Activated CD8-positive, alpha-beta memory T cell treated with anti-CD3 and anti-CD28 coated beads, Interleukin-2, amount 10 ng/mL, durations not matched to agents 7 days and 5 days (primary cell): ENCODE results near the gene RTCA. TPM values are rescaled to one million over a fixed set of nuclear protein-coding genes. Genes with fewer than 3 reads are reported as not detected.
"Not testable (repeated sequence)": the region's sequence is repeated elsewhere in the genome, so short reads cannot be mapped to it uniquely, and the experiment has no call there.

Experiments used
- ATAC-seq: fragments of 150-1000 bp; cut with Tn5 transposase; one replicate; pipeline ENCODE4 v1.10.0; 2021; ENCODE audit warnings: moderate library complexity
- CTCF ChIA-PET: fragments of 350-600 bp; sonication (Branson Sonifier 250); formaldehyde crosslinking; loops from one replicate; lab custom pipeline; 2021; ENCODE audit warnings: antibody characterized with exemption; lab: Charles Lee
- DNase-seq: peaks from one replicate; pipeline ENCODE4 v3.0.0-alpha.2; 2020
- H3K27ac Mint-ChIP-seq: one replicate; pipeline ENCODE4 v1.8.0; 2021; ENCODE audit warnings: mild to moderate bottlenecking, mixed read lengths
- H3K27me3 Mint-ChIP-seq: one replicate; pipeline ENCODE4 v1.8.0; 2021; ENCODE audit warnings: mixed read lengths
- H3K36me3 Mint-ChIP-seq: one replicate; pipeline ENCODE4 v1.8.0; 2021; ENCODE audit warnings: mild to moderate bottlenecking, mixed read lengths
- H3K4me1 Mint-ChIP-seq: one replicate; pipeline ENCODE4 v1.8.0; 2021; ENCODE audit warnings: mixed read lengths
- H3K4me3 Mint-ChIP-seq: one replicate; pipeline ENCODE4 v1.8.0; 2021; ENCODE audit warnings: mild to moderate bottlenecking, moderate library complexity, mixed read lengths
- H3K9me3 Mint-ChIP-seq: one replicate; pipeline ENCODE4 v1.8.0; 2022; ENCODE audit warnings: low read depth, mixed read lengths
- total RNA-seq, 2 experiments: library from RNA; stranded (reverse); gene quantifications; one replicate each; pipeline ENCODE4 v1.2.3, GENCODE V29; 2021

RTCA gene
- total RNA-seq, 2 experiments from 2014 or later: 67.4 to 67.9 TPM

DNA sequence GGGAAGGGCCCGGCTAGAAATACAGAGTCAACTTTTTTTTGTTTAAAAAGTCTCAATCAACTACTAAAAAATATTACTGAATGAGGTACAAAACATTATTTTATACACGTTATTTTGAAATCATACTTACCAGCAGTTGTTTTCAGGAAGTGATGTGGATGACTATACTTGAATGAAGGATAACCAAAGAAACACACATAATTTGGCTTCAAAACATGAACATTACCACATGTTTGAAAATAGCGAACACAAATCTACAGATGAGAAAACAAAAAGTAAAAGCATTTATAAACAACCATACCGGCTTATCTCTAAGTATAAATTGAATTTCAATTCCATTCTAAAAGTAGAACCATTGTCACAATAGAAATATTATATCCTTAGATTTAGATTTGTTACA, 25.4 kb upstream of the RTCA start:
- DNase-seq (no peak), ATAC-seq (no peak)
- peaks cover 3% of the 10 kb centered on the region for H3K4me1 Mint-ChIP-seq
- peaks cover 25% of the 10 kb centered on the region for H3K36me3 Mint-ChIP-seq
- H3K27me3 Mint-ChIP-seq: no peaks in the 10 kb centered on the region
- H3K9me3 Mint-ChIP-seq: no peaks in the 10 kb centered on the region
- H3K4me3 Mint-ChIP-seq: no peak overlapping the region
- no peak overlapping the region for H3K27ac Mint-ChIP-seq
- CTCF ChIA-PET: no interaction called here

DNA sequence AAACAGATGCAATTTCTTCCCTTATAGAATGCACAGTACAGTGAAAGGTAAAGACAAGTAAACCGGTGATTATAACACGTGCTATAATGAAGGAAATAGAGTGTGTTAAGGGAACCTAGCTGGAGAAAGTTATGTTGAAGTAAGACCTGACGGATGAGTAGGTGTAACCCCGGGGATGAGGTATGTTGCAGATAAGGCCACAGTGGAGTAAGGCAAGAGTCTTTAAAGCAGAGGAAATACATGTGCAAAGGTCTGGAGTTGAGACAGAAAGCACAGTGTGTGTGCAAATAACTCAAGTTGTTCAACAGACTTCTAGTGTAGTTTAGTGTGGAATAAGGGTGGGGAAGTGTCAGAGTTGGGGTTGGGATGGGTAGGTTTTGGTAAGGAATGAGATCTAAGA, 19.3 kb upstream of the RTCA start:
- H3K36me3 Mint-ChIP-seq: peaks cover 2% of the 10 kb centered on the region
- H3K9me3 Mint-ChIP-seq: no peaks in the 10 kb centered on the region
- ATAC-seq (no peak), DNase-seq (no peak)
- peaks cover 14% of the 10 kb centered on the region for H3K4me1 Mint-ChIP-seq
- CTCF ChIA-PET: no interaction called here
- H3K27me3 Mint-ChIP-seq: no peaks in the 10 kb centered on the region
- H3K4me3 Mint-ChIP-seq: no peak overlapping the region
- H3K27ac Mint-ChIP-seq: no peak overlapping the region

DNA sequence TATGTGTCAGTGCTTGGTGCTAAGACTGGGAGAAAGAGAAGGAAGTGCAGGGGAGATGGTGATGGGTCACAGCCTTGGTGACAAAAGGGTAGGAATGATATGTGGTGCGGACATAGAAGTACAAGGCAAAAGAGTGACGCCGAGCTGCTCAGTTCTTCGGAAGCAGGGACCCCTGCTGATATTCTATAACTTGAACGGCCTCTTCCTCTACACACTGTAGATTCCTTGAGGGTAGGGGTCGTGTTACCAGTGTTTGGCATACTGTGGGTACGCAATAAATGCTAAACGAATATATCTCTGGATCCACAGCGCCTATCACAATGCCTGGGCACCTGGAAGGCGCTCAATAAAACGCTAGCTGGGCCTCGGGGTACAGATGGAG, 16.9 kb upstream of the RTCA start:
- CTCF ChIA-PET: interaction anchor here (1.0 to 4.4 kb wide), 3 partner anchors 16 to 118 kb away, joined by 3 to 21 read pairs (median 3); partner anchors contain the start of gene RTCA
- ATAC-seq: no peak
- no peak for DNase-seq
- Mint-ChIP-seq H3K9me3 (no peaks in the 10 kb centered on the region), H3K36me3 (peaks cover 2% of the 10 kb centered on the region), H3K4me3 (no peak overlapping the region), H3K27me3 (no peaks in the 10 kb centered on the region), H3K27ac (no peak overlapping the region), H3K4me1 (peaks cover 14% of the 10 kb centered on the region)

DNA sequence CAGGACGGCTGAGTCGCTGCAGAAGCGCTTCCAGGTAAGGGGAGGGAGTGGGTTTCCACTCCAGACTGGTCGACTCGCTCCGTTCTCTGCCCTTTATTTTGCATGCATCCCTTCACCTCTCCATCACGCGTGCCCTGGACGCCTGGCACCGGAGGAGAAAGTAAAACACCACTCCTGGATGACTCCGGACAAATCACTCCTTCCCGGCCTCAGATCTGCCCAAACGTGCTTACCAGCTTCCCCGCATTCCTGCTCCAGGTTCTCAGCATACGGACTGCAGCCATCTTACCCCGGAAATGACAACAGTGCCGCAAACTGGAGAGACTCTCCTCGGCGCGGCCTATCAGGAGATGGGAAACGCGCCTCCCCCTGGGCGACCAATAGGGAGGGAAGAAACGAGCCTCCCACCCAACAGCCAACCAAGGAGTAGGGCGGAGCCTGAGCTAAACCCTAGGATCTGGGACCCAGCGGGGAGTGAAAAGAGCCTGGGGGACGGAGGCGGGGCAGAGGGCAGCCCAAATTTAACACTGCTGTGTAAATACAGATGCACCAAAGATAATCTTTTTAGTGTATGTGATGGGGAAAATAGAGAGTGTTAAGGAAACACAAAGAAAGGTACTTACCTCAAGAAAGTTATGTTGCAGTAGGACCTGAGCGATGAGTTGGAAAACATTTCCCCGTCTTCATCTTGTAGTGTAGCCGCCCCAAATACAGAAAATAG, 16.3 kb upstream of the RTCA start, which contains the start of gene DBT:
Gene DBT, minus strand, starts transcription at position 298 of the 721 bp plus-strand sequence. Its CDS starts 14 bp downstream, at position 284.
- Mint-ChIP-seq H3K4me1 (peaks cover 13% of the 10 kb centered on the region), H3K36me3 (peaks cover 2% of the 10 kb centered on the region), H3K27ac (peak within 1 kb of the TSS; percentile 17), H3K27me3 (no peaks in the 10 kb centered on the region), H3K4me3 (no peak within 1 kb of the TSS), H3K9me3 (no peaks in the 10 kb centered on the region)
- DNase-seq: peak; percentile 97
- peak; percentile 100 for ATAC-seq
- CTCF ChIA-PET: interaction anchor here (1.0 to 4.4 kb wide), 6 partner anchors 16 to 210 kb away, joined by 3 to 21 read pairs (median 3); partner anchors contain the start of gene RTCA

DNA sequence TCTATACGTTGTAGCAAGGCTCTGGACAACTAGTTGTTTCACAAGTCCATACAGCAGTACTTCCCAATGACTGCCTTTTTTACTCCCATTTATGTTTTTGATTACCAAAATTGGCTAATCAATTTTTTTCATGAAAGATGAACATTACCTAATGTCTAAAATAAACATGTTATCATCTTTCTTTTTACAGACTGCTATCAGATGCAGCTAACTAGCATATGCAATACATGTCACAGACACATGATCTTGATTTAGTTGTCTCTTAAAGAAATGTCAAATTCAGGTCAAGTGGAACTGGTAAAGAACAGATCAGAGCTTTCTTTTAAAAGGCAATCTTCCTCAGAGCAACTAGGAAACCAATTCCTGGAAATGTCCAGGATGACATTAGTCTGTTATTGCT, 15.8 kb upstream of the RTCA start:
- Mint-ChIP-seq H3K27ac (peak overlapping the region; percentile 17), H3K27me3 (no peaks in the 10 kb centered on the region), H3K36me3 (peaks cover 2% of the 10 kb centered on the region), H3K4me3 (no peak overlapping the region), H3K9me3 (no peaks in the 10 kb centered on the region), H3K4me1 (peaks cover 12% of the 10 kb centered on the region)
- DNase-seq (no peak), ATAC-seq (no peak)
- CTCF ChIA-PET: interaction anchor here (1.1 to 4.4 kb wide), 5 partner anchors 15 to 209 kb away, joined by 3 to 21 read pairs (median 3); partner anchors contain the start of gene RTCA

DNA sequence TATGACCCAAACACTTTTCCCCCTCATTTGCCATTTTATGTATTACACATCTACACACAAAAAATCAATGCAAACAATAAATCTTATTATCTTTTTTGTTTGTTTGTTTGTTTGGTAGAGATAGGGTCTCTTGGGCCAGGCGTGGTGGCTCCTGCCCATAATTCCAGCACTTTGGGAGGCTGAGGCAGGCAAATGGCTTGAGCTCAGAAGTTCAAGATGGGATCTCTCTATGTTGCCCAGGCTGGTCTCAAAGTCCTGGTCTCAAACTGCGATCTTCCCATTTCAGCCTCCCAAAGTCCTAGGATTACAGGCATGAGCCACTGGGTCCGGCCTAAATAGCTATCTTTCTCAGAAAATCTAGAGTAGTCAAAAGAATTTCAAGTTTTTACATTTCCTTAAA, 15.2 kb upstream of the RTCA start:
- H3K36me3 Mint-ChIP-seq: peaks cover 2% of the 10 kb centered on the region
- CTCF ChIA-PET: interaction anchor here (1.1 to 4.4 kb wide), 4 partner anchors 15 to 208 kb away, joined by 3 to 21 read pairs (median 4); partner anchors contain the start of gene RTCA
- DNase-seq (no peak), ATAC-seq (no peak)
- H3K4me1 Mint-ChIP-seq: peaks cover 12% of the 10 kb centered on the region
- no peak overlapping the region for H3K4me3 Mint-ChIP-seq
- H3K27me3 Mint-ChIP-seq: no peaks in the 10 kb centered on the region
- H3K27ac Mint-ChIP-seq: no peak overlapping the region
- H3K9me3 Mint-ChIP-seq: no peaks in the 10 kb centered on the region

DNA sequence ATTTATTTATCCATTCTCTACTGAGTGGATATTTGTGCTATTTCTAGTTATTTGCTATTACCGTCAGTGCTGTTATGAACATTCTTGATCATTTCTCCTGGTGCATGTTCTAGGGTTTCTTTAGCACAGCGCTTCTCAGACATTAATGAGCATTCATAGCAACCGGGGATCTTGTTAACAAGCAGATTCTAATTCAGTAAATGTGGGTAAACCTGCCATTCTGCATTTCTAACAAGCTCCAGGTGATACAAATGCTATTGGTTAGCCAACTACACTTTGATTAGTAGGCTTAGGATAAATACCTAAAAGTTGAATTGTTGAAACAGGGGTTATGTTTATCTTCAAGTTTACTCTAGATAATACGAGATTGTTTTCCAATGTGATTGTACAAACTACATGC, 13.1 kb upstream of the RTCA start:
- ATAC-seq (no peak), DNase-seq (no peak)
- Mint-ChIP-seq H3K9me3 (no peaks in the 10 kb centered on the region), H3K27me3 (no peaks in the 10 kb centered on the region), H3K36me3 (no peaks in the 10 kb centered on the region), H3K4me1 (peaks cover 2% of the 10 kb centered on the region), H3K27ac (no peak overlapping the region), H3K4me3 (no peak overlapping the region)
- CTCF ChIA-PET: no interaction called here

DNA sequence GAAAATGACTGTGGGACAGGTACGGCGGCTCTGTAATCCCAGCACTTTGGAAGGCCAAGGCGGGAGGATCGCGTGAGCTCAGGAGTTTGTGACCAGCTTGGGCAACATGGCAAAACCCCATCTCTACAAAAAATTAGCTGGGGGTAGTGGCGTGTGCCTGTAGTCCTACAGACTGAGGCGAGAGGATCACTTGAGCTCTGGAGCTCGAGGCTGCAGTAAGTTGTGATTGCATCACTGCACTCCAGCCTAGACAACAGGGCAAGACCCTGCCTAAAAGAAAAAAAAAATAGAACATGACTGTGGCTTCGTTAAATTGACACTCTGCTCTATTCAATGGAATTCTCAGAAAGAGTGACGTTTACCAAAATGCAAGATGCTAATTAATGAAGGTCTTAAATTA, 12.5 kb upstream of the RTCA start:
- H3K27ac Mint-ChIP-seq: no peak overlapping the region
- no peak overlapping the region for H3K4me3 Mint-ChIP-seq
- CTCF ChIA-PET: no interaction called here
- no peaks in the 10 kb centered on the region for H3K36me3 Mint-ChIP-seq
- H3K4me1 Mint-ChIP-seq: peaks cover 2% of the 10 kb centered on the region
- no peaks in the 10 kb centered on the region for H3K27me3 Mint-ChIP-seq
- no peaks in the 10 kb centered on the region for H3K9me3 Mint-ChIP-seq
- no peak for DNase-seq
- ATAC-seq: no peak

DNA sequence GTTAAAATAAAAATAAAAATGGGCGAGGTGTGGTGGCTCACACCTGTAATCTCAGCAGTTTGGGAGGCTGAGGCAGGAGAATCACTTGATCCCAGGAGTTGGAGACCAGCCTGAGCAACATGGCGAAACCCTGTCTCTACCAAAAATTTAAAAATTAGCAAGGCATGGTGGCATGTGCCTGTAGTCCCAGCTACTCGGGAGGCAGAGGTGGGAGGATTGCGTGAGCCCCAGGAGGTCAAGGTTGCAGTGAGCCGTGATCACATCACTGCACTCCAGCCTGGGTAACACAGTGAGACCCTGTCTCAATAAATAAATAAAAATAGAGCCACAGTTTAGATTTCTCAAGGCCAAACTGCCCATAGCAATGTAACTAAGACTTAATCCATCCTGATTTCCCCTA, 9.7 kb upstream of the RTCA start:
- ATAC-seq, CTCF ChIA-PET, H3K9me3 Mint-ChIP-seq: not testable (repeated sequence)

DNA sequence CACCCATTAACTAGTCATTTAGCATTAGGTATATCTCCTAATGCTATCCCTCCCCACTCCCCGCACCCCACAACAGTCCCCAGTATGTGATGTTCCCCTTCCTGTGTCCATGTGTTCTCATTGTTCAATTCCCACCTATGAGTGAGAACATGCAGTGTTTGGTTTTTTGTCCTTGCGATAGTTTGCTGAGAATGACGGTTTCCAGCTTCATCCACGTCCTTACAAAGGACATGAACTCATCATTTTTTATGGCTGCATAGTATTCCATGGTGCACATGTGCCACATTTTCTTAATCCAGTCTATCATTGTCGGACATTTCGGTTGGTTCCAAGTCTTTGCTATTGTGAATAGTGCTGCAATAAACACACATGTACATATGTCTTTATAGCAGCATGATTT, 7.6 kb upstream of the RTCA start:
- peaks cover 13% of the 10 kb centered on the region for H3K36me3 Mint-ChIP-seq
- DNase-seq, ATAC-seq, H3K4me1 Mint-ChIP-seq, H3K27ac Mint-ChIP-seq, H3K9me3 Mint-ChIP-seq, H3K27me3 Mint-ChIP-seq, CTCF ChIA-PET, H3K4me3 Mint-ChIP-seq: not testable (repeated sequence)

More for the DNA sequence above, 9.7 kb upstream of the RTCA start:
- not testable (repeated sequence) for H3K27me3 Mint-ChIP-seq, H3K36me3 Mint-ChIP-seq, H3K27ac Mint-ChIP-seq, H3K4me1 Mint-ChIP-seq, H3K4me3 Mint-ChIP-seq, DNase-seq

DNA sequence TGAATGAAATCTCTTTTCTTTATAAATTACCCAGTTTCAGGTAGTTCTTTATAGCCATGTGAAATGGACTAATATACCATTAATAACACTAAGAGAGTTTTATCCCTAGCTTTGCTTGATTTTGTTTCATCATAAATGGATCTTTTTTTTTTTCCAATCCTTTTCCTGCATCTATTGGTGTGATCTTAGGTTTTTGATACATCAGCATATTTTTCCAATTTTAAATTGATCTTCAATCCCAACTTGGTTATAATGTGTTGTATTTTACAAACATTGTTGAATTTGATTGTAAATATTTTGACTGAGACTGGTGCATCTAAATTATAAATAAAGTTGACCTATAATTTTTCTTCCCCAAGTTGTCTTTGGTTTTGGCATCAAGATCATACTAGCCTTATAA, 4.3 kb upstream of the RTCA start:
- DNase-seq: no peak
- H3K4me3 Mint-ChIP-seq: no peak overlapping the region
- peaks cover 26% of the 10 kb centered on the region for H3K36me3 Mint-ChIP-seq
- no peak overlapping the region for H3K27ac Mint-ChIP-seq
- H3K9me3 Mint-ChIP-seq: no peaks in the 10 kb centered on the region
- no peaks in the 10 kb centered on the region for H3K27me3 Mint-ChIP-seq
- CTCF ChIA-PET: no interaction called here
- H3K4me1 Mint-ChIP-seq: peaks cover 6% of the 10 kb centered on the region
- no peak for ATAC-seq

DNA sequence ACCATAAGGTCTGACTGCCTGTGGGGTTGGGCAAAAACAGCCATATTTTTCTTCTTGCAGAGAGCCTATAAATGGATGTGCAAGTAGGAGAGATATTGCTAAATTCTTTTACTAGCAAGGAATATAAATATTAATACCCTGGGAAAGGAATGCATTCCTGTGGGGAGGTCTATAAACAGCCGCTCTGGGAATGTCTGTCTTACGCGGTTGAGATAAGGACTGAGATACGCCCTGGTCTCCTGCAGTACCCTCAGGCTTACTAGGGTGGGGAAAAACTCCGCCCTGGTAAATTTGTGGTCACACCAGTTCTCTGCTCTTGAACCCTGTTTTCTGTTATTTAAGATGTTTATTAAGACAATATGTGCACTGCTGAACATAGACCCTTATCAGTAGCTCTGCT, 1.9 kb upstream of the RTCA start:
- Mint-ChIP-seq H3K36me3 (peaks cover 35% of the 10 kb centered on the region), H3K4me1 (peaks cover 23% of the 10 kb centered on the region)
- not testable (repeated sequence) for H3K4me3 Mint-ChIP-seq, DNase-seq, H3K27me3 Mint-ChIP-seq, H3K9me3 Mint-ChIP-seq, ATAC-seq, H3K27ac Mint-ChIP-seq
- CTCF ChIA-PET: interaction anchor here (3.3 kb wide), 1 partner anchor 14 kb away, joined by 21 read pairs; the partner anchor contains the start of gene DBT

DNA sequence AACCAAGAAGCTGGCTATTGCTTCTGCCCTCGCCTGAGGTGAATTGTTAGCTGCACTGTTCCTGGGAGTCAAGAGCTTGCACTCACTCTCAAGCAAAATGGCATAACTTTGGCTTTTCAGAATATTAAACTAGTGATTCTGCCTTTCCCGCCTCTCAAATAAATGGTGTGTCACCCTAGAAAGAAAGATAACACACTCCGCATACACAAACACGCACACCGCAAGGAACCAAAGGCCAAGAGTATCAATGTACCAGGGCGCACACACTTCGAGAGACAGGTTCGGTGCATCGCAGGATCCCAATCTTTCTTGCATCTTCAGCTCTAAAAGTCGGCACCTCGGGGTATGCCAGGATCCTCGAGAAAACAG, 470 bp upstream of the RTCA start:
- CTCF ChIA-PET: interaction anchor here (0.8 to 3.3 kb wide), 8 partner anchors 16 to 603 kb away, joined by 3 to 21 read pairs (median 4); partner anchors contain the start of genes CDC14A, DBT, SASS6 and TRMT13
- peak; percentile 58 for DNase-seq

DNA sequence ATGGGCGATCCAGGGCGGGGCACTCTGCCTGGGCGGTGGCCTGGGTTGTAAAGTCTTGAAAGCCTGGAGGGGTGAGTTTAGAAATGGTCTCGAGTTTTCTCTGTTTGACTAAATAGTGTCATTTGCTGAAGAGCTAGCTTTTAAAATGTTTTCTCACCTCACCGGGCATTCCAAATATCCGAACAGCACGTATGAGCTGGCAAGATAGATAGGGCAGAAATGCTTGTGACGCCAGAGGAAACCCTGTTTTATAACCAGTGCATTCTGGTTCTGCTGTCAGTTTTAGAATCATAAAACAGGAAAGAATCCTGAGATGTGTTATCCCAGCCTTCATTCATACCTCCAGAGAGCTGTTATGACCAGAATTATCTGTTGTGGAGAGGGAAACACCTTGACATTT, 725 bp downstream of the RTCA start:
- ATAC-seq (peak; percentile 23), DNase-seq (no peak)
- Mint-ChIP-seq H3K4me1 (peaks cover 39% of the 10 kb centered on the region), H3K27ac (peak overlapping the region; percentile 96), H3K36me3 (peaks cover 52% of the 10 kb centered on the region), H3K4me3 (peak overlapping the region; percentile 94), H3K9me3 (no peaks in the 10 kb centered on the region), H3K27me3 (no peaks in the 10 kb centered on the region)
- CTCF ChIA-PET: interaction anchor here (1.0 to 3.3 kb wide), 7 partner anchors 16 to 501 kb away, joined by 3 to 21 read pairs (median 3); partner anchors contain the start of genes DBT and FRRS1

More for the DNA sequence above, 470 bp upstream of the RTCA start:
- H3K9me3 Mint-ChIP-seq: no peaks in the 10 kb centered on the region
- H3K4me3 Mint-ChIP-seq: peak overlapping the region; percentile 94
- no peaks in the 10 kb centered on the region for H3K27me3 Mint-ChIP-seq
- H3K36me3 Mint-ChIP-seq: peaks cover 46% of the 10 kb centered on the region
- H3K4me1 Mint-ChIP-seq: peaks cover 34% of the 10 kb centered on the region
- H3K27ac Mint-ChIP-seq: peak overlapping the region; percentile 96
- peak; percentile 36 for ATAC-seq
